Activated CD4-positive, CD25-positive, alpha-beta regulatory T cell treated with anti-CD3 and anti-CD28 coated beads, Interleukin-2, amount 50 U/mL, for 16 hours (primary cell): ENCODE data around the gene OR52E4.

ENCODE experiments used
- DNase-seq: peaks from one replicate; pipeline ENCODE4 v3.0.0-alpha.2; 2020; ENCODE audit warnings: low read depth, low spot score

Gene OR52E4

GRCh38 chr11:5929571-5930368 lies 49.3 kb downstream of the OR52E4 start:
- no peak for DNase-seq

- DNase-seq = no peak
Measured at GRCh38 chr11:5930614-5931013, 50.2 kb downstream of the OR52E4 start.

DNA sequence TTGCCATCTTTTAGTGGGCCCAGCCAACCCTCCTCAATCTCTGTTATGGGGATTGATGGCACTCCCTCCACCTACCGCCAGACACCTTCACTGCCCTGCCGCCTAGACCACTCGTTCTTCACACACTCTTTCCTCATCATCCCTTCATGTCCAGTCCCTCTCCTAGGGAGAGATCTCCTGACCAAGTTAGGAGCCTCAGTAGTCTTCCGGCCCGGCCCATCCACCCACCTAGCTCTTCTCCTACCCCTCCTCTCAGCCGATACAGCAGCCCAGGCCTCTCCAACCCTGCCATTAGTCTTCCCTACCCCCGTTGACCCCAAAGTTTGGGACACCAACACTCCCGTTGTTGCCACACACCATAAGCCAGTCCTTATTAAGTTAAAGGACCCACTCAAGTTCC lies 50.6 kb downstream of the OR52E4 start:
- DNase-seq = no peak

DNA sequence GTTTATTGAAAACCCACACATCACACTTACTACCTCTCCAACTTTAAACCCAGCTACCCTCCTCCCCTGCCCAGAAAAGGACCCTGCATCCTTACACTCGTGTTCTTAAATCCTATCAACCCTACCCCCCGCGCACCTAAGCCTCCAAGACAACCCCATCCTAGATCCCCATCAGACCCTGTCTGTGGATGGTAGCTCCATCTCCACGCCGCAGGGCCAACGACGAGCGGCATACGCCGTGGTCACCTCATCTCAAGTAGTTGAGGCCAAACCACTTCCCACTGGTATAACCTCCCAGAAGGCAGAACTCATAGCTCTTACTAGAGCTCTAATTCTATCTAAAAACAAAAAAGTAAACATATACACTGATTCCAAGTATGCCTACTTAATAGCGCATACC lies 52.2 kb downstream of the OR52E4 start:
- DNase-seq = no peak

DNA sequence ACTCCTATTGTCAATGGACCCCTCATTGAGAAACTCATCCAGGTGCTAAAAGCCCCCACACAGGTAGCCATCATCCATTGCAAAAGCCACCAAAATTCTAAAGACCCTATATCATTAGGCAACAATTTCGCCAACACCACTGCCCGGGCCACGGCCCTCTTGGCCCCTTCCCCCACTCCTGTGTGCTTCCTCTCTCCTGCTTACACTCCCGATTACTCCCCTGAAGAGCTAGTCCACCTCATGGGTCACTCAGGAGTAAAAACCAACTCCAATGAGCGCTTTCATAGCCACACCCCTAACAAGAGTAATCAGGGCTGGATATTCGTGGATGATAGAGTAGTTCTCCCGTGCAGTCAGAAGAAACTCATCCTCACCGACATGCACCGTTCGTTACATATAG lies 52.7 kb downstream of the OR52E4 start:
- DNase-seq = no peak
